T-helper 1 cell (primary cell): Measurements from ENCODE around the gene MYO1F.
"Not testable (repeated sequence)": the region's sequence is repeated elsewhere in the genome, so short reads cannot be mapped to it uniquely, and the experiment has no call there.

Source experiments
- DNase-seq, 5 donors: peaks; one replicate each; pipeline ENCODE4 v3.0.0-alpha.2; 2012 to 2020

MYO1F gene

DNA sequence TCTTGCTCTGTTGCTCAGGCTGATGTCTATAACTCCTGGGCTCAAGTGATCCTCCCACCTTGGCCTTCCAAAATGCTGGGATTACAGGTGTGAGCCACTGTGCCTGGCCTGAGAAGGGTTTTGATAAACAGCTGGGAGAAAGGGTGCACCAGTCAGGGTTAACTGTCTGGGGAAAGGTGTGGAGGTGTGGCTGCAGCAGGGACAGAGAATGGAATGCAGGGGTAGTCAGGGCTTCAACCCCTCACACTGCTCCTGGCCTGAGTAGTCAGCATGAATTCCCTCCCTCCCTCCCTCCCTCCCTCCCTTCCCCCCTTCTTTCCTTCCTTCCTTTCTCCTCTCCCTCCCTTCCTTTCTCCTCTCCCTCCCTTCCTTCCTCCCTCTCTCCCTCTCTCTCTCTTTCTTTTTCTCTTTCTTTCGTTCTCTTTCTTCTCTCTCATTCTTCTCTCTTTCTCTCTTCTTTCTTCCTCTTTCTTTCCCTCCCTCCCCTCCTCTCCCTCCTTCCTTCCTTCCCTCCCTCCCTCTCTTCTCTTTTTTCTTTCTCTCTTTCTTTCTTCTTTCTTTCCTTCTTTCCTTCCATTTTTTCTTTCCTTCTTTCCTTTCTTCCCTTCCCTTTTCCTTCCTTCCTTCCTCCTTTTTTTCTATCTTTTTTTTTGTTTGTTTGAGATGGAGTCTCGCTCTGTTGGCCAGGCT lies 16.0 kb downstream of the MYO1F start:
- no peak for DNase-seq

DNA sequence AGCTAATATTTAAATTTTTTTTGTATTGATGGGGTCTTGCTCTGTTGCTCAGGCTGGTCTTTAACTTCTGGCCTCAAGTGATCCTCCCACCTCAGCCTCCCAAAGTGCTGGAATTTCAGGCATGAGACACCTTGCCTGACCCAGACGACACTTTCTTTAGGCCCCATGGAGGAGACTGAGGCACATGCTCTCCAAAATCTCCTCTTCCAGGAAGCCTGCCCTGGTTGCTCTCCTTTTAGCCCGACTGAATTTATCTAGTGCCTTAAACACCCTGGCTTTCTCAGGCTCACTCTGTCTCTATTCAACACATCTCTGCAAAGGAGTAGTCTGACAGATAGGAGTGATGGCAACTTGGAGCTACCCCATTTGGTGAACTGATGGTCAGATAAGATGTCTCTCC lies 18.9 kb downstream of the MYO1F start:
- no peak for DNase-seq

DNA sequence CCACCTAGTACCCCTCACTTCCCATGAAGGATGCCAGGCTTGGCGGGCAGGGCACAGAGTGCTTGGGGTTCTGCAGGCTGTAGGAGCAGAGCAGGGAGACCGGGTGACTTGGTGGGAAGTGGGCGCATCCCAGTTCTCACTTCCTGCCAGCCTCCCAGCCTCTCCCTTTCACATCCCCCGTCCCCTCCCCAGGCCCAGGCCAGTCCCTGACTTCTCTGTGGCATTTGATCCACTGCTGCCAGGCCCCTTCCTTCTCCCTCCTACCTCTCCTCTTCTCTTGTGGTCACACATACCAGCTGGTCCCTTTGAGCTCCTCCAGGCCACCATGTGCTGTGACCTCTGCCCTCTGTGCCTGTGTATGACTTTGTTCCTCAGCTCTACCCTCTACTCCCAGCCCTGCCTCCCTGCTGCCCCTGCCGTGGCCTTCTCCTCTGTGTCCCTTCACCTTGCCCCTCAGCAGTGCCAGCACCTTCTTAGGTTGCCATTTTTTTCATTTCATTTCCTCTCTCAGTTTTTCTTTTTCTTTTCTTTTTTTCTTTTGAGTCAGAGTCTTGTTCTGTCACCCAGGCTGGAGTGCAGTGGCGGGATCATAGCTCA lies 19.5 kb downstream of the MYO1F start:
- no peak for DNase-seq

DNA sequence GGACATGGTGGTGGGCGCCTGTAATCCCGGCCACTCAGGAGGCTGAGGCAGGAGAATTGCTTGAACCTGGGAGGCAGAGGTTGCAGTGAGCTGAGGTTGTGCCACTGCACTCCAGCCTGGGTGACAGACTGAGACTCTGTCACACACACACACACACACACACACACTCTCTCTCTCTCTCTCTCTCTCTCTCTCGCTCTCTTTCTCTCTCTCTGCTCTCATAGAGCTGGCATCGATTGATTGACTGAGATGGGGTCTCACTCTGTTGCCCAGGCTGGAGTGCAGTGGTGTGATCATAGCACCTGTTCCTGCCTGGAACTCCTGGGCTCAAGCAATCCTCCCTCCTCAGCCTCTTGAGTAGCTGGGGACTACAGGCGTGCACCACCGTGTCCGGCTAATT lies 23.5 kb downstream of the MYO1F start:
- not testable (repeated sequence) for DNase-seq

DNA sequence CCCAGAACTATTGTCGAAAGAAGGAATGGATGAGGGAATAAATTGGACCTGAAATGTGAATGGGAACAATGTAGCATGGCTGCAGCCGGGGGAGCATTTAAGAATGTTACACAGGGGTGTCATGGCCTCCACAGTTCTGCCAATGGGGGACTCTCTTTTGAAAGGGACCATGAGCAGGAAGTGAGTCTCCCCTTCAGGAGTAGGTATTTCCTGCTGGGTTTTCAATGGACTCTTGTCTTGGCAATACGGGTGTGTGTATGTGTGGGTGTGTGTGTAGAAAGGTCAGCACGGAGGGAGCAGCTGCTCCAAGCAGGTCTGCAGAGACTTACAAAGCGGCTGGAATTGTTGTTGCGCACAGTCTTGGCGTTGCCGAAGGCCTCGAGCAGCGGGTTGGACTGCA lies 24.4 kb downstream of the MYO1F start:
- DNase-seq = no peak

DNA sequence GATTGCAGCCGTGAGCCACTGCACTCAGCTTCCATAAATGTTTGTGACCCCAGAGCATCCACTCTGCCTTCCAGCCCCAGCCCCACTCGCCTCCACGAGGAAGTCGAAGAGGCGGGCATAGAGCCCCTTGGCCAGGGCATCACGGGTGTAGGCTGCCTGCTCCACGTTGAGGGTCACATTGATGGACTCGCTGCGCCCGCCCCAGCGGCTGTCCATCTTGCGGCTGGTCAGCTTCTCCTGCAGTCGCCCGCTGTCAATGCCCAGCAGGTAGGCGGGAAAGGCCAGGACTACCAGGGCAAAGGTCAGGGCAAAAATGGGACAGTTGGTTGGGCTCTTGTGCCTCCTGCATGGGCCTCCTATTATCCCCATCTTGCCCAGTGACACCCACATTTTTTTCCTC lies 27.2 kb downstream of the MYO1F start:
- DNase-seq = no peak

DNA sequence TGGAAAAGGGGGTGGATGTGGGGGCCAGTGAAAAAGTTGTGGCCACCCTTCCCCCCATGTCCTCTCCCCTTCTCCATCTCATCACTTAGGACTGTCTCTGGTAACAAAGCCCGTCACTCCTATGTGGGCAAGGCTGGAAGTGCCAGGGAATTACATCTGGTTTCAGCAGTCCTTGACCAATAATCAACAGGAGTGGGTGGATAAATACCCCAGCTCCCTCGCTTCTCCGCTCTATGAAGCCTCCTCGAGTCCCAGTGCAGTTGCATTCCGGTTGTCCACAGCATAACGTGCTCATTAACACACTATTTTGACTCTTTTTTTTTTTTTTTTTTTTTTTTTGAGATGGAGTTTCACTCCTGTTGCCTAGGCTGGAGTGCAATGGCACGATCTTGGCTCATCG lies 31.5 kb downstream of the MYO1F start:
- no peak for DNase-seq

DNA sequence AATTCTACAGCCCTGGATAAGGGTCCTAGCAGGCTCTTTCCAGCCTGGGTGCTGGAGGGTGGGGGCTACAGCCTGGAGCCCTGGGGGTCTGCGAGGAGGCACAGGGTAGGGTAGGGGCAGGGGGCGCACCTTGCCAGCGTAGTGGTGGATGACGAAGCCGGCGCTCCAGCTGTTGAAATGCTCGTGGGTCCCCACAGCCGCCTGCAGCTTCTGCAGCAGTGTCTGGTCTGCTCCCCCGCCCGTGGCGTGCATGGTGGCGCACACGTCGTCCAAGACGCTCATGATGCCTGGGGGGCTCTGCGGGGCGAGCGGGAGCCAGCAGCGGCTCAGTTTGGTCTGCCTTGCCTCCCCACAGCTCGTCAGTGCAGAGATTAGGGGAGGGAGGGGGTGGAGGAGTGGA lies 33.1 kb downstream of the MYO1F start:
- no peak for DNase-seq

DNA sequence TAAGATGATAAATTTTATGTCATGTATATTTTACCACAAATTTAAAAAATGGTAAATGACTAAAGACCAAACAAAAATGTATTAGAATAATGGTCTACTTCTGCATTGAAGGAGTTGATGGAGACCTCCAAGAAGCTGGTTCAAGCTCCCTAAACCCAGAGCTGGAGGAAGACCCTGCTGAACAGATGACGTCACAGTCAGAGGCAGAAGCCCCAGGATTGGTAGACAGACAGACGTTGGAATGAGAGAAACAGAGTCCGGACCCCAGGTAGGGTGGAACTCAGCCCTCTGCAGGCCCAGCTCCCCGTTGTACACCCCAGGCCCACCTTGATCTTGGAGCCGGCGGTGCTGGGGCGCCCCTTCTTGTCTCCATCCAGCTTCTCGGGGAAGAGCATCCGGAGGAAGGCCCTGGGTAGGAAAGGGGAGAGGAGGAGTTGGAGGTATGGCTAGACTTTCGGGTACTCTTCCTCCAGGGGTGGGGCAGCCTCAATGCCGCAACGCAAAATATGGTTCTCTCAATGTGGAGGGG lies 37.6 kb downstream of the MYO1F start:
- no peak for DNase-seq

DNA sequence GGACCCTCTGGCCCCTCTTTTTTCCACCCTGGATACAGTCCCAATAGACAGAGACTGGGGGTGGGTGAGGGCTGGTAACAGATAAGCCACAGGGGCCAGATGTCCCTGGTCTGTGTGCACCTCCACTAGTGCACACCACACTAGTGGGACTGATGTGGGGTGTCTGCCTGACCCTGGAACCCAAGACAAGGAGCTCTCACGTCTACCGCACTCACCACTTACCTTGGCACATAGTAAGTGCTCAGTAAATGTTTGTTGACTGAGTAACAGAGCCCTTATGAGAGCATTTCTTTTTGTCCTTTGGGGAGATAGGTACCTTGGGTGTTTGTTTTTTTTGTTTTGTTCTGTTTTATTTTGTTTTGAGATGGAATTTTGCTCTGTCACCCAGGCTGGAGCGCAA lies 40.1 kb downstream of the MYO1F start:
- no peak for DNase-seq

DNA sequence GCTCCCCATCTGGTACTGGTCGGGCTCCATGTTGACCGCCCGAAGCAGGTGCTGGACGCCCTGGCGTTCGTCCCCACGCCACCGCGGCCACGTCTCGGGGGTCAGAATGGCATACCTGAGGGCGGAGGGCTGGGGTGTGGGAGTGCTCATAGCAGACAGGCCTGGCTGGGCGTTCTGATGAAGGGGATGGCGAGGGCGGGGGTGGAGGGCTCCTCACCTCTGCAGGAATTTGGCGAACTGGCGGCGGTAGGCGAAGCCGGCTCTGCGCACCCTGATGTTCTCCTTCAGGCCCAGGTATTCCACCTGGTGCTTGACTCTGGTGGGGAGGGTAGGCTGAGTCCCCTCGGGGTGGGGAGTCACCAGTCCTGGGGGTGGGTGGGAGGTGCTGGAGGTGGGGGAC lies 41.0 kb downstream of the MYO1F start:
- no peak for DNase-seq

DNA sequence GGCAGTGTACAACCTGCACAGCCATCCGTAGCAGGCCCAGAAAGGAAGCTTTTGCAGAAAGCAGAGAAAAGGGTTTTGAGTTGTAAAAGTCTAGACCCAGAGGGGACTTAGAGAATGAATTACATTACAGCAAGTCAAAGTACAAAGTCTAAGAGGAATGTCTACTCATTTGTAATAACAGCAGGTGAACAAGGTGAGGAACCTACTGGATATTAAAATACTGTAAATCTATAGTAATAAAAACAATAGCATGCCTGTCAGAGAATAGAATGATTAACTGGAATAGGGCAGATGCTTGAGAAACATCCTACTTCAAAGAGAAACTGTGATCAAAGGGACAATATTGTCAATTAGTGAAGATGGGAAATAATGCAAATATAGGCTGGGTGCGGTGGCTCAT lies 45.0 kb downstream of the MYO1F start:
- DNase-seq = no peak

DNA sequence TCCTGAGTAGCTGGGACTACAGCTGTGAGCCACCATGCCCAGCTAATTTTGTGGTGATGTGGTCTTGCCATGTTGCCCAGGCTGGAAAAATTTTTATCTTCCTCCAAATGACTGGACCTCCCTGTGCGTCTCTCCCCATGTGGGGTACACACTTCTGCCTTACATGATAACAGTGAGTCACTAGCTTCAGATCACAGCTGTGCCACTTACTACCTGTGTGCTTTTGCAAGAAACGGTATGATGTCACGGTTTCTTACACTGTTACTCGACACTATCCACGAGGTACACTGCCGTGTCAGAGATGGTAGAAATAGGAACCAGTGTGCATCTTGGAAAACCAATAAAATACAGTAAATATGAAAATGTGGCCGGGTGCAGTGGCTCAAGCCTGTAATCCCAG lies 45.8 kb downstream of the MYO1F start:
- no peak for DNase-seq

DNA sequence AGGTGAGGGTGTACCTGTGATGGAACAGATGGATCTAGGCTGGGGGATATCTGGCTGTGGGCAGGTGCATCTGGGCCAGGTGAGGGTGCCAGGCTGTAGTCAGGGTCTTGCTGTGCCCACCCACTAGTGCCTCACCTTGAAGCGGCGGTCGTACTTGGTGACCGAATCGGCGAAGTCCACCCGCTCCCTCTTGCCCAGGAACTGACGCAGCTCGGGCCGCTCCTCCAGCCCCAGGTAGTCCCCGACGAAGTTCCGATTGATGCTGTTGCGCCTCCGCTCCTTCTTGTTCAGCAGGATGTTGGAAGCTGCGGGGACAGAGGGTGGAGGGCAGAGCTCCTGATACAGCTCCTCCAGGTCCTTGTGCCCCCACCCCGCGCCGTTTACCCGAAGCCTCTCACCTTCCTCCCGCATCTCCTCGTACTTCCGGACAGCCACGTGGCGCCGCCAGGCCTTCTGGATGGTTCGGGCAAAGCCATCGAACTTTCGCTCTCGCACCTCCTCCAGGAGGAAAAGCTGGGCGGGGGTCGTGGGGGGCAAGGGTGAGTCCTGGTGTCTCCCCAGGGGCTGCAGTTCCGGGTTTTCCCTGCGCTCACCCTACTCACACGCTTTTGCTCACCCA lies 47.1 kb downstream of the MYO1F start:
- DNase-seq = no peak

DNA sequence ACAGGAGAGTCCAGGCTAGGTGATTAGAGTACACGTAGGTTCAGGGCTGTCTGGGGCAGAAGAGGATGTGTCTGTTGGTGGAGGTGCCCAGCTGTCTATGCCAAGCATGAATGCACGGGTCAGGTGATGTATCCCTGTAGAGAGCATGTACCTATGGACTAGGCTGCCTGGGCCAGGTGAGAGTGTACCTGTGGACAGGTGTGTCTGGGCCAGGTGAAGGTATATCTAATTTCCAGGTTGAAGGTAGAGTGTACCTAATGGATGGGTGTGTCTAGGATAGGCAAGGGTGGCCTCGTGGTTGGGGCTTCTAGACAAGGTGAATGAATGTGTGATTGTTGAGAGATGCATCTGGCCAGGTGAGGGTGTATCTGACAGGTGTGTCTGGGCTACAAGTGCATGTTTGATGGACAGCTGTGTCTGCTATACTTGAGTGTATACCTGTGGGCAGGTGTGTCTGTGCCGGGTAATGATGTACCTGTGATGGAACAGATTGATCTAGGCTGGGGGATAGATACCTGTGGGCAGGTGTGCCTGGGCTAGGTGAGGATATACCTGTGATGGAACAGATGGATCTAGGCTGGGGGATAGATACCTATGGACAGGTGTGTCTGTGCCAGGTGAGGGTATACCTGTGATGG lies 47.8 kb downstream of the MYO1F start:
- DNase-seq = no peak

DNA sequence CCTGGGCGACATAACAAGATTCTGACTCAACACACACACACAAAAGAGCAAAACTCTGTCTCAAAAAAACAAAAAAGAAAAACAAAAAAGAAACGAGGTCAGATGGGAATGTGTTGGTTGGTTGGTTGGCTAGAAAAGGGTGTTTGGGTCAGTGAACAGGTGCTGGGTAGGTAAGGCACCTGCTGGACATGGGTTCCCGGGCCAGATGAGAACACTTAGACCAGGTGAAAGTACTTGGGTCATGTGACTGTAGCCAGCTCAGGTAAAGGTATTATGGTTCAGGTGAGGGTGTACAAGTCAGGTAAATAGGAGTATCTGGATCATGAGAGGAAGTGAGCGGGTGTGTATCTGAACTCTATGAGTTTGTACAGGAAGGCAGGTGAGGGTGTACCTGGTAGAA lies 48.7 kb downstream of the MYO1F start:
- DNase-seq = no peak

DNA sequence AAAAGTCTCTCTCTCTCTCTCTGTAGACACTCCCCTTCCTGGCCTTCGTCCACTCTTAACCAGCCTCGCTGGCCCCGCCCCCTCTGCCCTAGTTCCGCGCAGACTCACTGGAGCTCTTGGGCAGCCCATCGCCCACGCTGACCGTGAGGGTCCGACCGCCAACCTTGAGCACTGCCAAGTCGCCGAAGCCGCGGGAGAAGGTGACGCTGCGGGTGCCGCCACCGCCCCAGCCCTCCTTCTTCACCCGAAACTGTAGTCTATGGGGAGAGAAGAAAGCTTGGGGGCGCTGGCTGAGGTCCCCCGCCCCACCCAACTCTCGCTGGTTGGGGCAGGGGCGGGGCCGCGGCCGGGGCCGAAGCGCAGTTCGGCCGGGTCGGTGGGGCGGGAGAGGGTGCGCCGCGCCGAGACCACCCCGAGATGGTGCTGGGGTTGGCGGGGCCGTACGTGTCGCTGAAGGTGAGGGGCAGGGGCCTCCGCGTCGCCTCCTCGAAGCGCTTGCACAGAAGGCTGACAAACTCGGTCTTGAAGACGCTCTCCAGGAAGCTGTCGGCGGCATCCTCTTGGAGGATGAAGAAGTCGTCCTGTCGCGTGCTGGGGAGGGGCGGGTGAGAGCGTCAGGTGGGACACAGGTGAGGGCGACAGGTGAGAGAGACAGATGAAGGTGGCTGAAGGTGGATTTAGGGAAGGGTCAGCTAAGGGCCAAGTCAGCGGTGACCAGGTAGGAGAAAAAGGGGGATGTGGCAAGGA lies 50.7 kb downstream of the MYO1F start:
- DNase-seq = no peak

DNA sequence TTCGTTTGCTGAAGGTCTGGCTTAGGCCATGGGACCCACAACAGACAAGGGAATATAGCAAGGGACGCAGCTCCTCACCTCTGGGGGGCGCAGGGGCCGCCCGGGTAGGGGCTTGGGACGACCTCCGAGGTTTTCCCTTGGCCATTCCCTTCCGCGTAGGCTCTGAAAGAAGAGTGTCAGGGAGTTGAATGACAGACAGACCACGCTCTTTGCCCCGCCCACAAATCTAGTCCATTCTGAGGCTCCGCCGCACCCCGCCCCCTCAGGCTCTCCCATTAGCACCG lies 51.9 kb downstream of the MYO1F start:
- DNase-seq = no peak

DNA sequence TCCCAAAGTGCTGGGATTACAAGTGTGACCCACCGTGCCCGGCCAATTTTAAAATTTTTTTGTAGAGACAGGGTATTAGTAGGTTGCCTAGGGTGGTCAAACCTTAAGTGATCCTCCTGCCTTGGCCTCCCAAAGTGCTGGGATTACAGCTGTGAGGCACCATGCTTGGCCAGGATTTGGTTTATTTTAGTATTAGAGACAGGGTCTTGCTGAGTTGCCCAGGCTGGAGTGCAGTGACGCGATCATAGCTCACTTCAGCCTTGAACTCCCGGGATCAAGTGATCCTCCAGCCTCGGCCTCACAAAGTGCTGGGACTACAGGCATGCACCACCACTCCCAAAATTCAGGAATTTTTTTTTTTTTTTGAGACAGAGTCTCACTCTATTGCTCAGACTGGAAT lies 57.9 kb downstream of the MYO1F start:
- no peak for DNase-seq

DNA sequence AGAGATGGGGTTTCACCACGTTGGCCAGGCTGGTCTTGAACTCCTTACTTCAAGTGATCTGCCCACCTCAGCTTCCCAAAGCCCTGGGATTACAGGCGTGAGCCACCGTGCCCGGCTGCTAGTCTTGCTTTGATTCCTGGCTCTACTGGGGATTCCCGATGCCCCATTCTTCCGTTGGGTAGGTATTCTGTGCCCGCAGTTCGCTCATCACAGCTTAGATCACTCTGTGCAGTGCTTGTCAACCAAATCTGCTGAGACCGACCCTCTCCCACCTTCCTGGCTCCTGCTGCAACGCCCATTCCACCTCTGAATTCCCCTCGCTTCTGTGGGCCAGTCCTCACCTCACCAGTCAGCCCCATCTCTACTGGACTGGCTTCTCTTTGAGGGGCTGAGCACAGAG lies 58.7 kb downstream of the MYO1F start:
- no peak for DNase-seq

DNA sequence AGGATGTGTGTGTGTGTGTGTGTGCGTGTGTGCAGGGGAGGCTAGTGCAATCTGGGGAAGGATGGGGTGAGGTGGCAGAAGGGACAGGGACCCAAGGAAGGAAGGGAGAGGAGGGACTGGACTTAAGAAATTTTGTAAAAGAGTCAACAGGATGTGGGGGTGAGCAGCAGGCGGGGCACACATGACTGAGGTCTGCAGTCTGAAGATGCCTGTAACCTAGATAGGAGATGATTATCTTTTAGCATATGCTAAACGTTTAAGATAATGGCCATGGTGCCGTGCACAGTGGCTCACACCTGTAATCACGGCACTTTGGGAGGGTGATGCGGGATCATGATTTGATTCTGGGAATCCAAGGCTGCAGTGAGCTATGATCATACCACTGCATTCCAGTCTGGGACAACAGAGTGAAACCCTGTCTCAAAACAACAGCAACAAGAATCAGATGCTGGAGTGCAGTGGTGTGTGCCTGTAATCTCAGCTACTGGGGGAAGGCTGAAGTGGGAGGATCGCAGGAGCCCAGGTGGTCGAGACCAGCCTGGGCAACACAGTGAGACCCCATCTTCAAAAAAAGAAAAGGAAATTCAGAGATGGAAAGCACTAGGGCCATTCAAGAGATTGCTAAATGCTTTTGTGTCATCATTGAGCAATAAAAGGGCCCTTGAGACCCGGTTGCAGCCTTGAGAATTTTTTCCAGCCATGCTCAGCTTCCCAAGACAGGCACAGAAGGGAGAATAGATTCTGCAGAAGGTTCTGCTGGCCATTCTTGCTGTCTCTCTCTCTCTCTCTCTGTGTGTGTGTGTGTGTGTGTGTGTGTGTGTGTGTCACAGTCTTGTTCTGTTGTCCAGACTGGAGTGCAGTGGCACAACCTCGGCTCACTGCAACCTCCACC lies 59.4 kb downstream of the MYO1F start:
- DNase-seq = peak; percentile 31 to 84 (median 37)

DNA sequence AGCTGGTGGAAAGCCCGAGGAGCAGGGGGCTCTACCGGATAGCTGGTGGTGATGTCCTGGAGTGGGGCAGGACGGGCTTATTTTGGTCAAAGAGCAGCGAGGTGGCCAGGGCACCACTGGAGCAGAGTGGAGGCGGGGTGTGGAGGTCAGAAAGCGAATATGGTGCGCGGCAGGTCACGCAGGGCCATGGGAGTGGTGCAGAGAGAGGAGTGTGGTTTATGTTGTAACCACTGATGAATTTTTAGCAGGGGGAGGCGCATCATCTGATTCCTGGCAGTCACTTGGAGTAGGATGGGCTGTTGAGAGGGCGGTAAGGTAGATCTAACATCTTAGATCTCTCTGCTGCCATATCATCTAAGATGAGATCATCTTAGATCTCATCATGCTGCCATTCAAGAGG lies 61.9 kb downstream of the MYO1F start:
- peak in 4 of 5 donors; percentile 34 to 78 (median 40) for DNase-seq
